Mucosa of rectum (tissue), 2 donors: Measurements from ENCODE around the gene ZNF672.

ENCODE experiments used
- H3K27ac ChIP-seq, 2 donors: one replicate each; pipeline ENCODE4 v1.7.0; 2013; ENCODE audit warnings: inconsistent platforms in 2 of 2, low read depth in 2 of 2, low read length in 2 of 2
- H3K27me3 ChIP-seq, 2 donors: one replicate each; pipeline ENCODE4 v1.7.0; 2013; ENCODE audit warnings: low read length in 2 of 2; ENCODE audit not compliant: control insufficient read depth in 2 of 2, insufficient read depth in 2 of 2
- H3K36me3 ChIP-seq, 2 donors: one replicate each; pipeline ENCODE4 v1.7.0; 2013; ENCODE audit warnings: low read length in 2 of 2; ENCODE audit not compliant: control insufficient read depth in 2 of 2, insufficient read depth in 2 of 2
- H3K4me1 ChIP-seq, 2 donors: one replicate each; pipeline ENCODE4 v1.7.0; 2013; ENCODE audit warnings: low read length in 2 of 2, mild to moderate bottlenecking in 1 of 2; ENCODE audit not compliant: control insufficient read depth in 2 of 2, insufficient read depth in 2 of 2
- H3K4me3 ChIP-seq, 2 donors: one replicate each; pipeline ENCODE4 v1.7.0; 2013; ENCODE audit warnings: low read length in 2 of 2
- H3K9ac ChIP-seq, 2 donors: one replicate each; pipeline ENCODE4 v1.7.0; 2013; ENCODE audit warnings: low read length in 2 of 2, low read depth in 1 of 2, mild to moderate bottlenecking in 1 of 2
- H3K9me3 ChIP-seq, 2 donors: one replicate each; pipeline ENCODE4 v1.7.0; 2013; ENCODE audit warnings: low read length in 2 of 2; ENCODE audit not compliant: control insufficient read depth in 2 of 2
- donor health status: healthy.
- donor health status: Normal muscosa, but diverticular disease.

Gene ZNF672

DNA sequence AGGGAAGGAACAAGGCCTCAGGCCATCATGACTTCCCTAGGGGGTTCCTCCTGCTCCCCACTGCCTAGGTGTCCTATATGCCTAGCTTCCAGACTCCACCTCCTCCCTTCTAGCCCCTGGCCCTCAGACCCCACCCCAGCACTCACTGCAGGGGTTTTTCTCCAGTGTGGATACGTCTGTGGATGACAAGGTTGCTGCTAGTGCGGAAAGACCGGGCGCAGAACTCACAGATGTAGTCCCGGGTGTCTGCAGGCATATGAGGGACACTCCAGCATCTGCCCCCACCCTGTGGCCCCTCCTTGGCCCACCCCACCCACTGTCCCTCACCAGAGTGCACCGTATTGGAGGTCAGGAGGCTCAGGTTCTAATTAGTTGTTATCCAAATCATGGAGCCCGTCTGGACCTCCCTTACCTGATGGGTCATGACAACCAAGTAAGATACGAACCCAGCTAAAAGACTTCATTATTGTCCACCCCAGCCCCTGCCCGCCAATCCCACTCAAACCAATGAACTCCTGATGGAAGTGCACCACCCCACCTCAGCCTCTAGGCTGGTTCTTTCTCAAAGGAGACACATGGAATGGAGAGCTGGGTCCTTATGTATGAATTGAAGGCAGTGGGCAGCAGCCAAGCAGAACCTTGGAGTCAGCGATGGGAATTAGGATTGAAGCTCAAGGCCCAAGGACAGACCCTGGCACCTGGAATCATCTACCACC is 12.7 kb downstream of the ZNF672 start:
- Histone ChIP-seq H3K9ac (no peak overlapping the region), H3K27ac (no peak overlapping the region), H3K9me3 (no peaks in the 10 kb centered on the region), H3K4me1 (peaks cover 0 to 2% of the 10 kb centered on the region in 2 donors), H3K4me3 (no peak overlapping the region), H3K27me3 (no peaks in the 10 kb centered on the region), H3K36me3 (peaks cover 47% of the 10 kb centered on the region in 2 donors)

DNA sequence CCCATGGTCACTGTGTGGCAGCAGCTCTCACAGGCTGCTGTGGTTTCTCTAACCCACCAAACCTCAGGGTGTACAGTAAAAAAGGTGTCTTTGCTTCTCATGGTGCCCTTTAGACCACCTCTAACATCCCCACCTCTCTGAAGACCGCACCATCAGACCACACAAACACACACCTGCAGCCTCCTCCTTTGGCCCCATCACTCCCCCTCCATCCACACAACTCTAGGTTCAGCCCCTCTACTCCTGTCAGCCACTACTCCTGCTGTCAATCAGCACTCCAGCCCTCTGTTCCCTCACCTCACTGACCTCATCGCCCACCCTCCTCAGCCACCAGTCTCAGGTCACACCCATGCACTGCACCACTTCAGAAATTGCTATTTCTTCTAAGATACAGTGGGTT is 13.4 kb downstream of the ZNF672 start:
- Histone ChIP-seq H3K4me3 (no peak overlapping the region), H3K9ac (no peak overlapping the region), H3K4me1 (peaks cover 0 to 2% of the 10 kb centered on the region in 2 donors), H3K27me3 (no peaks in the 10 kb centered on the region), H3K27ac (no peak overlapping the region), H3K9me3 (no peaks in the 10 kb centered on the region), H3K36me3 (peaks cover 42% of the 10 kb centered on the region in 2 donors)

DNA sequence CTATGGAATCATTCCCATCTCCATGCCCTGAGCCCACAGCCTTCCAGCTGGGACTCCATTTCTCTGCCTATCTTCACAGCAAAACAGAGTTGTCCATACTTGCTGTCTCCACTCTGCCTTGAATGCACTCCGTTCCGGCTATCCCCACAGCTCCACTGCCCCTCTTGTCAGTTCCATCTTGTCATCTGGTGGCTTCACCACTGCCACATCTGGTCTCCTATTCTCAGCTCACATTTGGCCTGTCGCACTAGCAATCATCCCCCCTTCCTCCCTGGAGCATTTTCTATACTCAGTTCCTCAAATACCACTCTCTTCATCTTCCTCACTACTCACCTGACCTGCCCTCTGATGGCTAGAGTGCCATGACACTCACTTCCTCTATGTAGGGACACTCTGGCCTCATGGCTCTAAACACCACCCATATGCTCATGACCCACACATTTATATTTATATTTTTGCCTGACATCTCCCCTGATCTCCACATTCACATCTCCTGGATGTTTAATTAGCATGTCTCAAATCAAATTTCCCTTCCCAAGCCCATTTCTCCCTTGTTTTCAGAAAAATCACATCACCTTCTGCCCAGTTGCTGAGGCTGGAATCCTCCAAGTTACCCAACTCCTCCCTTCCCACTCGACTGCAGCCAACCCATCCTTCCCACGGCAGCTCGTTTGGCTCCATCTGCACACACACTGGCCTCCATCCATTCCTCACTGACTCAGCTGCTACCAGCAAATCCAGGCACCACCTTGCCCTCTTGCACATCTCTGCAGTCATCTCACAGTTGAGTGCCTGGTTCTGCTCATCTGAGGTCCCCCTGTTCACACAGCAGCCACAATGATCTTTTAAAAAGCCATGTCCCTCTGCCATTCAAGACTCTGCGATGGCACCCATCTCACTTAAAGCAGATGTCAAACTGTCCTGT is 14.7 kb downstream of the ZNF672 start:
- H3K4me3 ChIP-seq = no peak overlapping the region
- H3K4me1 ChIP-seq = peaks cover 3 to 9% of the 10 kb centered on the region in 2 donors
- no peak overlapping the region for H3K27ac ChIP-seq
- no peaks in the 10 kb centered on the region for H3K27me3 ChIP-seq
- no peaks in the 10 kb centered on the region for H3K9me3 ChIP-seq
- H3K36me3 ChIP-seq = peaks cover 28 to 32% of the 10 kb centered on the region in 2 donors
- H3K9ac ChIP-seq = no peak overlapping the region

DNA sequence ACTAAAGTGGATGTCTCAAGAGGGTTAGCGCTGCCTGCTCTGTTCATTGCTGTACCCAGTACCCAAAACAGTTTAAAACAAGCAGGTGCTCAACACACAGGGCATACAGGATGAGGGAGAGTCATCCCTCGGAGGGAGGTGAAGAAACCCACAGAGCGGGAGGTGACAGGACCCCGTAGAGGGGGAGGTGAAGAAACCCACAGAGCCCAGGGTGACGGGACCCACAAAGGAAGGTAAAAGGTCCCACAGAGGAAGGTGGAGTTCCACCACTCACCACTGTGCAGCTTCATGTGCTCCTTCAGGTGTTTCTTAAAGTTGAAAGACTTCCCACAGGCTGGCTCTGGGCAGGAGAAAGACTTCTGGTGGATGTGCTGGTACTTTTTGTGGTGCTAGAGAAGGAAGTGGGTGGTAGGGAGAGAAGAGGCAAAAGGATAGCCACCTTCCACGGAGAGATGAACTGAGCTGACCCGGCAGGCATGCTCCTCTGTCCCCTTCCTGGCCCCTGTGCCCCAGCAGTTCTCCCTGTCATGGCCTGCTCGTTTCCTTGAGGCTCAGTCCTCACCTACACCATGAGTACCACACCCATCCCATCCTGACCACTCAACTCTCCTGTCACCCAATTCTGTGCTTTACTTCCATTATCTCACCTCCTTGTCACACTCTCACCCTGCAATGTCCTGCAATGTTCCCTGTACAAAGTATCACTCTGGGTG is 15.8 kb downstream of the ZNF672 start:
- Histone ChIP-seq H3K27me3 (no peaks in the 10 kb centered on the region), H3K4me1 (peaks cover 11 to 13% of the 10 kb centered on the region in 2 donors), H3K27ac (no peak overlapping the region), H3K9me3 (no peaks in the 10 kb centered on the region), H3K36me3 (peaks cover 18 to 21% of the 10 kb centered on the region in 2 donors), H3K9ac (no peak overlapping the region), H3K4me3 (no peak overlapping the region)

DNA sequence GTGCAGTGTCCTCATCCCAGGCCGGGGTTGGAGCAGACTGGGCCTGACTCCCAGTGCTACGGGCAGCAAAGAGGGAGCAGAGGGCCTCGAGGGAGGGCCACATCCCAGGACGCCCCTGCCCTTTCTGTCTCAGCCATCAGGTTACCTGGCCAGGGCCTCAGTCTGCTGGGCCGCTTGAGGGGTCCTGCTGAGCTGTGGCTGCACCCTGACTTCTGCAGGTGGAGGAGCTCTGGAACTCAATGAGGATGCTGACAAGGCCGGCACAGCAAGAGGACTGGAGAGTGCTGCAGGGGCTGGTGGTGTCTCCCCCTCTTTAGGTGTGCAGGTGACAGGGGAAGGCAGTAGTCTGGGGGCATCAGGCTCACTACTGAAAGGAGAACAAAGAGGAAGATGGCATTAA is 17.6 kb downstream of the ZNF672 start:
- H3K36me3 ChIP-seq = peaks cover 5 to 6% of the 10 kb centered on the region in 2 donors

DNA sequence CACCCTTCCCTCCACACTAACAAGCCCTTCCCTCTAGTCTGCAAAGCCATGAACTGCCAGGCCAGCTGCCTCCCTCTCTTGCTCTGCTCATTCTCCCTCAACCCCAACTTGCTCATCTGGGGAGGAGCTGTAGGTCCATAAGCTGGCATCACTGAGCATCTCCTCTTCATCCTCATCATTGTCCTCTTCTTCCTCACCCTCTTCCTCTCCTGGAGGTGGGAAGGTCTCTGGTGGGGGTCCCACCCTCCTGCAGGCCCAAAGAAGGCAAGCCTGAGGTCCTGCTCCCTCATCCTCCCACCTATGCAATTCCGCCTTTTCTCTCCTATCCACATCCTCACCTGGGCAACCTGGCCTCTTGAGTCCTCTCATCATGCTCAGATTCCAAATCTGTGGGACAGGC is 18.2 kb downstream of the ZNF672 start:
- Histone ChIP-seq H3K27me3 (no peaks in the 10 kb centered on the region), H3K9ac (no peak overlapping the region), H3K36me3 (peaks cover 3 to 6% of the 10 kb centered on the region in 2 donors), H3K4me1 (peaks cover 19 to 20% of the 10 kb centered on the region in 2 donors), H3K4me3 (no peak overlapping the region), H3K27ac (no peak overlapping the region), H3K9me3 (no peaks in the 10 kb centered on the region)

More for the DNA sequence above, 17.6 kb downstream of the ZNF672 start:
- Histone ChIP-seq H3K27me3 (no peaks in the 10 kb centered on the region), H3K9me3 (no peaks in the 10 kb centered on the region), H3K27ac (no peak overlapping the region), H3K9ac (no peak overlapping the region), H3K4me1 (peaks cover 19 to 20% of the 10 kb centered on the region in 2 donors), H3K4me3 (no peak overlapping the region)

DNA sequence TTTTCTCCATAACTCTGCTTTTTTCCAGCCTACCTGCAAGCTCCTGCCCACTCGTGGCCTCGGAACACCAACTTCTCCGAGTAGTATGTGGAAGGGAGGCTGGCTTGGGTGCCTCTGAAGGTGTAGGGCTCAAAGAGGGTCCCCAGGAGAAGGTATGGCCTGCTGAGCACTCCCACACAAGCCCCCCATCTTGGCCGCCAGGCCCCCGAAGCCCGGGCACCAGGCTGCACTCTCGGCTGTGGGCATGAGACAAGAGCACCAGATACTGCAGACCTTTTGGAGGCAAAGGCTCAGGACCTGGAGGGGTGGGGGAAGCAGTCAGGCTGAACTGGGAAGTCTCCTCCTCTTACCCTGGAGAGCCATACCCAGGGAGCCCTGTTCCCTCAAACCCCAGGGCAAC is 19.2 kb downstream of the ZNF672 start:
- Histone ChIP-seq H3K27ac (no peak overlapping the region), H3K4me3 (peak overlapping the region in 1 of 2 donors; percentile 89), H3K4me1 (peaks cover 19 to 20% of the 10 kb centered on the region in 2 donors), H3K9ac (no peak overlapping the region), H3K9me3 (no peaks in the 10 kb centered on the region), H3K36me3 (peaks cover 3 to 6% of the 10 kb centered on the region in 2 donors), H3K27me3 (no peaks in the 10 kb centered on the region)

DNA sequence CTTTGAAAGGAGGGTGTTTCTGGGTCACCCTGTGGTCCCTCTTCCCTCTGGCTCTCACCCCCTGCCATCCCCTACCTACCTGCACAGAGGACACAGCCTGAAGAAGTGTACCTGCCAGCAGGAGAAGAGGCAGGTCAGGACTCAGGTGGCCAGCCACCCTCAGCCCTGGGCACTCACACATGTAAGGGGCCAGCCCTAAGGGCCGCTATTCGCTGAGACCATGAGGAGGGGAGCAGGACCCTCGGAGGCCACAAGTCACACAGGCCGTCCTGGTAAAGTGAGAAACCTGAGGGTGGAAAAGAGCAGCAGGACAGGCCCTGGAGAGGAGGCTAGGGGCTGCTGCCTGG is 19.7 kb downstream of the ZNF672 start:
- peaks cover 21 to 25% of the 10 kb centered on the region in 2 donors for H3K4me1 ChIP-seq
- H3K9me3 ChIP-seq = no peaks in the 10 kb centered on the region
- H3K27me3 ChIP-seq = no peaks in the 10 kb centered on the region
- peak overlapping the region; percentile 89 to 92 for H3K4me3 ChIP-seq
- H3K36me3 ChIP-seq = peaks cover 3 to 6% of the 10 kb centered on the region in 2 donors
- peak overlapping the region; percentile 83 to 92 for H3K9ac ChIP-seq
- peak overlapping the region; percentile 89 to 91 for H3K27ac ChIP-seq

DNA sequence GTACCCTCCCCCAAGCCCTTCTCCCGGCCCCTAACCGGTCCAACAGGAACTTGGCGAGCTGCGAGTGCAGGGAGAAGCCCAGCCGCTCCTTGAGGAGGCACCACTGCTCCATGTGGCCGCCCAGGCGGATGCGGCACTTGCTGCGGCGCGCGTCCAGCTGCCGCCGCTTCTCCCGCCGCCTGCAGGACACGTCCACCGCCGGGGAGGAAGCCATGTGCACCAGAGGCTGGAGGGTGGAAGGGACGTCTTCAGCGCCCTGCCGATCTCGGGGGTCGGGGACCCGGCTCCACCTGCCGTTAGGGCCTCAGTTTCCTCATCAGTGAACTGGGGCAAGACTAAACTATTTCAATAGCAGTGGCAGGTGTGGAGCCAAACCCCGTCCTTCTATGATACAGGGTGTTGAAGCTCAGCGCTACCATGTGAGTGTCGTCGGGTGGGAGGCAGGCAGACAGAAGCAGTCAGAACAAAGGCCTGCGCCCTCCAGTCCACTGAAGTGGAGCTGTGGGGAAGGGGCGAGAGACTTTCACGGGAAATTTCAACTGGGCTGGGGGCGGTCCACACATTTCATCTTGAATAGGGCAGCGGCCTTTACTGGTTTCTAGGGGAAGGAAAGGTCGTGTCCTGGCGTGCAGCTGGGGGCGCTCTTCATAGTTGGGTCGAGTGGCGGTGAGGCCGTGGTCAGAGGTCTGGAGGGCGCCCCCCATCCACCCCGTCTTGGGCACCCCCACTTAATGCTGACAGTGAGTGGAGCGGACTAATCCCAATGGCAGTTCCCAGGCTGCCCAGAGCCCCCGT is 20.3 kb downstream of the ZNF672 start:
- Histone ChIP-seq H3K27me3 (no peaks in the 10 kb centered on the region), H3K9me3 (no peaks in the 10 kb centered on the region), H3K9ac (peak overlapping the region; percentile 83 to 92), H3K4me1 (peaks cover 23 to 27% of the 10 kb centered on the region in 2 donors), H3K4me3 (peak overlapping the region; percentile 89 to 92), H3K36me3 (peaks cover 3 to 6% of the 10 kb centered on the region in 2 donors), H3K27ac (peak overlapping the region; percentile 89 to 91)
